ENCODE data around the gene SEL1L3. TPM values are rescaled to one million over a fixed set of nuclear protein-coding genes. Genes with fewer than 3 reads are reported as not detected.

SEL1L3 gene
- total RNA-seq, 8 experiments from 2014 or later = 1.5 to 45.1 (median 3.2) TPM

GRCh38 chr4:25859429-25860148 is 3.2 kb downstream of the SEL1L3 start:
- ATAC-seq (replicated peaks in 6 of 8) = no peak
- no peak overlapping the region for H3K4me3 ChIP-seq

GRCh38 chr4:25857851-25858400 is 4.9 kb downstream of the SEL1L3 start:
- no peak overlapping the region for H3K27ac ChIP-seq
- no peak overlapping the region for H3K4me3 ChIP-seq
- WGBS, 10 experiments = 0 to 100% (median 86%) methylated on average over 1 to 8 of the region's 8 CpGs; no CpG with 5 or more reads in 1 of the 10 experiments
- in situ Hi-C loops (cut with MboI; ENCODE audit: low pct_unique_long_range_greater_than_20kb in 2 of 9, low sequenced_read_pairs in 9 of 9, unreplicated experiment in 9 of 9) = no loop called here
- peaks cover 0 to 13% of the 10 kb centered on the region in 2 donors for H3K4me1 ChIP-seq (replicated peaks in 1 of 2)
- no peak for ATAC-seq (replicated peaks in 6 of 8)

More at GRCh38 chr4:25859429-25860148, 3.2 kb downstream of the SEL1L3 start:
- in situ Hi-C loops (cut with MboI; ENCODE audit: low pct_unique_long_range_greater_than_20kb in 2 of 9, low sequenced_read_pairs in 9 of 9, unreplicated experiment in 9 of 9) = no loop called here
- peaks cover 0 to 16% of the 10 kb centered on the region in 2 donors for H3K4me1 ChIP-seq (replicated peaks in 1 of 2)
- H3K27ac ChIP-seq = no peak overlapping the region
- WGBS, 10 experiments = 46 to 100% (median 78%) methylated on average over 1 to 6 of the region's 6 CpGs

GRCh38 chr4:25857403-25857802 is 5.4 kb downstream of the SEL1L3 start:
- no peak for ATAC-seq (replicated peaks in 6 of 8)
- 40 to 100% (median 100%) methylated on average over 1 to 2 of the region's 2 CpGs; no CpG with 5 or more reads in 7 of the 10 experiments for WGBS, 10 experiments
- in situ Hi-C loops (cut with MboI; ENCODE audit: low pct_unique_long_range_greater_than_20kb in 2 of 9, low sequenced_read_pairs in 9 of 9, unreplicated experiment in 9 of 9) = no loop called here
- H3K4me1 ChIP-seq (replicated peaks in 1 of 2) = peaks cover 0 to 13% of the 10 kb centered on the region in 2 donors
- no peak overlapping the region for H3K4me3 ChIP-seq
- no peak overlapping the region for H3K27ac ChIP-seq

GRCh38 chr4:25856756-25857155 is 6.0 kb downstream of the SEL1L3 start:
- peak in 1 of 8 experiments; percentile 19 for ATAC-seq (replicated peaks in 6 of 8)
- H3K4me1 ChIP-seq (replicated peaks in 1 of 2) = peaks cover 0 to 12% of the 10 kb centered on the region in 2 donors
- no peak overlapping the region for H3K27ac ChIP-seq
- in situ Hi-C loops (cut with MboI; ENCODE audit: low pct_unique_long_range_greater_than_20kb in 2 of 9, low sequenced_read_pairs in 9 of 9, unreplicated experiment in 9 of 9) = no loop called here
- WGBS, 10 experiments = 0 to 86% (median 47%) methylated on average over 1 of the region's 1 CpG; no CpG with 5 or more reads in 6 of the 10 experiments
- no peak overlapping the region for H3K4me3 ChIP-seq

- Histone ChIP-seq H3K27ac (no peak overlapping the region), H3K4me3 (no peak overlapping the region), H3K4me1 (replicated peaks in 1 of 2) (no peaks in the 10 kb centered on the region)
- 0 to 100% (median 85%) methylated on average over 1 to 3 of the region's 3 CpGs for WGBS, 10 experiments
- in situ Hi-C loops (cut with MboI; ENCODE audit: low pct_unique_long_range_greater_than_20kb in 2 of 9, low sequenced_read_pairs in 9 of 9, unreplicated experiment in 9 of 9) = no loop called here
- no peak for ATAC-seq (replicated peaks in 6 of 8)
Measured at GRCh38 chr4:25852103-25852502, 10.7 kb downstream of the SEL1L3 start.

- no peak overlapping the region for H3K27ac ChIP-seq
- no peak for ATAC-seq (replicated peaks in 6 of 8)
- in situ Hi-C loops (cut with MboI; ENCODE audit: low pct_unique_long_range_greater_than_20kb in 2 of 9, low sequenced_read_pairs in 9 of 9, unreplicated experiment in 9 of 9) = no loop called here
- 52 to 100% (median 92%) methylated on average over 2 to 7 of the region's 7 CpGs; no CpG with 5 or more reads in 1 of the 10 experiments for WGBS, 10 experiments
- H3K4me3 ChIP-seq = no peak overlapping the region
- H3K4me1 ChIP-seq (replicated peaks in 1 of 2) = no peaks in the 10 kb centered on the region
Measured at GRCh38 chr4:25847329-25847728, 15.5 kb downstream of the SEL1L3 start.

GRCh38 chr4:25845841-25846653 is 16.7 kb downstream of the SEL1L3 start:
- ATAC-seq (replicated peaks in 6 of 8) = no peak
- Histone ChIP-seq H3K27ac (no peak overlapping the region), H3K4me1 (replicated peaks in 1 of 2) (no peaks in the 10 kb centered on the region), H3K4me3 (no peak overlapping the region)
- WGBS, 10 experiments = 72 to 100% (median 85%) methylated on average over 1 to 7 of the region's 12 CpGs; no CpG with 5 or more reads in 5 of the 10 experiments
- in situ Hi-C loops (cut with MboI; ENCODE audit: low pct_unique_long_range_greater_than_20kb in 2 of 9, low sequenced_read_pairs in 9 of 9, unreplicated experiment in 9 of 9) = no loop called here

GRCh38 chr4:25844961-25845712 is 17.7 kb downstream of the SEL1L3 start:
- in situ Hi-C loops (cut with MboI; ENCODE audit: low pct_unique_long_range_greater_than_20kb in 2 of 9, low sequenced_read_pairs in 9 of 9, unreplicated experiment in 9 of 9) = no loop called here
- H3K4me1 ChIP-seq (replicated peaks in 1 of 2) = no peaks in the 10 kb centered on the region
- 56 to 100% (median 98%) methylated on average over 1 to 3 of the region's 4 CpGs; no CpG with 5 or more reads in 4 of the 10 experiments for WGBS, 10 experiments
- H3K4me3 ChIP-seq = no peak overlapping the region
- no peak for ATAC-seq (replicated peaks in 6 of 8)
- no peak overlapping the region for H3K27ac ChIP-seq

- WGBS, 10 experiments = 6 to 100% (median 67%) methylated on average over 1 to 10 of the region's 22 CpGs; no CpG with 5 or more reads in 4 of the 10 experiments
- H3K4me3 ChIP-seq = no peak overlapping the region
- no peak overlapping the region for H3K27ac ChIP-seq
- in situ Hi-C loops (cut with MboI; ENCODE audit: low pct_unique_long_range_greater_than_20kb in 2 of 9, low sequenced_read_pairs in 9 of 9, unreplicated experiment in 9 of 9) = no loop called here
- peaks cover 11 to 12% of the 10 kb centered on the region in 2 donors for H3K4me1 ChIP-seq (replicated peaks in 1 of 2)
- ATAC-seq (replicated peaks in 6 of 8) = peak in 2 of 8 experiments; percentile 91 to 92
Measured at GRCh38 chr4:25843340-25844097, 19.3 kb downstream of the SEL1L3 start.

GRCh38 chr4:25842229-25842845 is 20.5 kb downstream of the SEL1L3 start:
- H3K4me3 ChIP-seq = no peak overlapping the region
- ATAC-seq (replicated peaks in 6 of 8) = no peak
- no peak overlapping the region for H3K27ac ChIP-seq
- 45 to 93% (median 72%) methylated on average over 1 to 3 of the region's 5 CpGs; no CpG with 5 or more reads in 6 of the 10 experiments for WGBS, 10 experiments
- peaks cover 11 to 12% of the 10 kb centered on the region in 2 donors for H3K4me1 ChIP-seq (replicated peaks in 1 of 2)
- in situ Hi-C loops (cut with MboI; ENCODE audit: low pct_unique_long_range_greater_than_20kb in 2 of 9, low sequenced_read_pairs in 9 of 9, unreplicated experiment in 9 of 9) = no loop called here

- 37 to 100% (median 86%) methylated on average over 2 to 12 of the region's 12 CpGs for WGBS, 10 experiments
- in situ Hi-C loops (cut with MboI; ENCODE audit: low pct_unique_long_range_greater_than_20kb in 2 of 9, low sequenced_read_pairs in 9 of 9, unreplicated experiment in 9 of 9) = no loop called here
- Histone ChIP-seq H3K27ac (no peak overlapping the region), H3K4me3 (no peak overlapping the region), H3K4me1 (replicated peaks in 1 of 2) (peaks cover 12% of the 10 kb centered on the region in 2 donors)
- no peak for ATAC-seq (replicated peaks in 6 of 8)
Measured at GRCh38 chr4:25839687-25840086, 23.1 kb downstream of the SEL1L3 start.

Data from motor neuron (in vitro differentiated cells).